COLO668 (cell line): ENCODE results near the gene COL15A1.

ENCODE experiments used
- DNase-seq: peaks from one replicate; lab custom pipeline; 2025; ENCODE audit not compliant: unreplicated experiment; lab: John Stamatoyannopoulos, UW

COL15A1 gene

DNA sequence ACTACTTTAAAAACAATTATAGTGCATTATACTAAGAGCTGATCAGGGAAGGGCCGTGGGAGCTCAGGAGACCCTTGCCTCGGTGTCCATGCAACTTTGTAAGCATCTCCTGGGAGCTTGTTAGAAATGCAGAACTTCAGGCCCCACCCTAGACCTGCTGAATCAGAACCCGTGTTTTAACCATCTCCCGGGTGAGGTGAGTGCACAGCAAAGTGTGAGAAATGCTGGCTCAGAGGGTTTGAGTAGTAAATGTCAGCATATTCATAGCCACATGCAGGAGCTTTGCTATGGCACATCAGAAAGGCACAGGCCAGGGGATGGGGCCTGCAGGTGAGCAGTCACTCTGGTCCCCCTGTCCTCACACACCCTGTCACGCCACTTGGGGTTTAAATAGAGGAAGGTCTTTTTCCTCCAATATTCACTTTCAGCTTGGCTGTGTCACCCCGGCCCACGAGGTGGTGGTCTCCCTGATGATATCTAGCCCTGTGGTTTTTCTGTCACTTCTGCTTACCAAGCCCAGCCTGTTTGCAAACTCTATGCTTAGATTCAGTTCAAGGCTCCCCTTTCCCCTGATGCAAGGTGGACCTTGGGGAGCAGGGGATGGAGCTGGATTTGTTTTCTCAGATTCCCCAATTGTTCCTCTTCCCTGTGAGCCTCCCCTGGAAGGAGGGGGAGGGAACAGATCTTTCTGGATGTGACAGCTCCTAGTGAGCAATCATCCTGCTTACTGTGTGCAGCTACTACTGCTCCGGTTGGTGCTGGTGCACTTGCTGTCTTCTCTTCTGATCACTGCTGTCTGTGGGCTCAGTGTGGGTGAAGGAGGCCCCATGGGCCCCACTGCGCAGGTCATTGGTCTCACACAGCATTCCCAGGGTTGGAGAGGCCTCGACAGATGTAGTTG is 109.4 kb downstream of the COL15A1 start:
- no peak for DNase-seq

DNA sequence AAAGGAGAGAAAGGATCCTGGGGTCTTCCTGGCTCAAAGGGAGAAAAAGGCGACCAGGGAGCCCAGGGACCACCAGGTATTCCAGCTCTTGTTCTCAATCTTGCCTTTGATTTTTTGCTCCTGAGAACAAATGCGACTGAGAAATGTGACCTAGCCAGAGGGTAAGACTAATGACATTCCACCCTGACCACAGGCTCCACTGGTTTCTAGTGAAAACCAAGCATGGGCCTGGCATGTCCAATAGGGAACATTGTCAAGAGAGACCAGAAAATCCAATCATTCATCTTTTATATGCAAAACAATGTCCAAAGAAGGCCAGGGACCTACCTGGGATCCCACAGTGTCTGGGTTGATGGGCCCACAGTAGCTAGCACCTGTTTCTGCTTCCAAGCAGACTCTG is 110.9 kb downstream of the COL15A1 start:
- no peak for DNase-seq

DNA sequence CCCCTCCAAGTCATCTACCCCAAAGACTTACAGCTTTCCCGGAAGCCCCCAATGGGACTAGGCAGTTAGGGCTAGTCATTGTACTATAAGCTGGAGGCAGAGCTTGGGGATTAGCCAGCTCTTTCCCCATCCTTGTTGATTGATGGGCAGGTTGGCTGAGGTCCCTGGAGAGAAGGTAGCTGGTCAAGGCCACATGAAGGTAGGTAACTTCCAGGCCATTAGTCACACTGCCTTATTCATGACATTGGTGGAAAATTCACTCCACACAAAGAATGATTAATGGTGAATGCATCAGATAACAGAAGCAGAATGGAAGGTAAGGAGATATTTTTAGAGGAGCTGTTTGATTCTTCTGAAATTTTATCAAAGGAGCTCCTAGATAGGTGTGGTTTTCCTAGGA is 111.7 kb downstream of the COL15A1 start:
- no peak for DNase-seq

DNA sequence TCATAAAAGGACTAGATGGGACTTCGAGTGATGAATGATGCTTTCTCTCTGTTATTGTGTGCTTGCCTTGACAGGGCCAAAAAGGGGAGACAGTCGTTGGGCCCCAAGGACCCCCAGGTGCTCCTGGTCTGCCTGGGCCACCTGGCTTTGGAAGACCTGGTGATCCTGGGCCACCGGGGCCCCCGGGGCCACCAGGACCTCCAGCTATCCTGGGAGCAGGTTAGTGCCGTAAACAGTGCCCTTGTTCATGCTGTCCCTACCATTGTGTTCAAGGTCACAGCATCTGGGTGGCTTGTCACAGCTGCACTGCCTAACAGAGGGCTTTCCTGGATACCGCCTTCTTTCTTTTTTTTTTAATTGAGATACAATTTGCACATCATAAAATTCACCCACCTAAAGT is 112.5 kb downstream of the COL15A1 start:
- no peak for DNase-seq

DNA sequence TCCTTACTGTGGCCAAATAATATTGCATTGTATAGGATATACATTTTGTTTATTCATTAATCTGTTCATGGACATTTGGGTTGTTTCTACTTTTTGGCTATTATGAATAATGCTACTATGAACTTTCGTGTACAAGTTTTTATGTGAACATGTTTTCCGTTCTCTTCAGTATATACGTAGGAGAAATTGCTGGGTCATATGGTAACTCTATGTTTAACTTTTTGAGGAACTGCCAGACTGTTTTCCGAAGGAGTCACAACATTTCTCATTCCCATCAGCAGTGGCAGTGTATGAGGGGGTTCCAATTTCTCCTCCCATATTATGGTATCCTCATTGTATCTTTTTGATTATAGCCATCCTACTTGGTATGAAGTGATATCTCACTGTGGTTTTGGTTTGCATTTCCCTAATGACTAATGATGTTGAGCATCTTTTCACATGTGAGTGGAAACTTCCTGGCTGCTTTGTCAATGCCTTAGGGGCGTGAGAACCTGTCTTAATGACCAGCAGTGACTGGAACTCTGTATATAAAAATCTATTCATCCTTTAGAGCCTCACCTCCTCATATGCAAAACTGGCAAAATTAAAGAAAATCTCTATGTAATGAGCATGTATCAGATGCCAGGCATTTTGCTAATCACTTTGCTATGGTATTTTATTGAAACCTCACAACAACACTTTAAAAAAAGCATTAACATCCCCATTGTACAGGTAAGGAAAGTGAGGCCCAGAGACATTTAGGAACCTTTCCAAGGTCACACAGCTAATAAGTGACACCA is 113.4 kb downstream of the COL15A1 start:
- no peak for DNase-seq

DNA sequence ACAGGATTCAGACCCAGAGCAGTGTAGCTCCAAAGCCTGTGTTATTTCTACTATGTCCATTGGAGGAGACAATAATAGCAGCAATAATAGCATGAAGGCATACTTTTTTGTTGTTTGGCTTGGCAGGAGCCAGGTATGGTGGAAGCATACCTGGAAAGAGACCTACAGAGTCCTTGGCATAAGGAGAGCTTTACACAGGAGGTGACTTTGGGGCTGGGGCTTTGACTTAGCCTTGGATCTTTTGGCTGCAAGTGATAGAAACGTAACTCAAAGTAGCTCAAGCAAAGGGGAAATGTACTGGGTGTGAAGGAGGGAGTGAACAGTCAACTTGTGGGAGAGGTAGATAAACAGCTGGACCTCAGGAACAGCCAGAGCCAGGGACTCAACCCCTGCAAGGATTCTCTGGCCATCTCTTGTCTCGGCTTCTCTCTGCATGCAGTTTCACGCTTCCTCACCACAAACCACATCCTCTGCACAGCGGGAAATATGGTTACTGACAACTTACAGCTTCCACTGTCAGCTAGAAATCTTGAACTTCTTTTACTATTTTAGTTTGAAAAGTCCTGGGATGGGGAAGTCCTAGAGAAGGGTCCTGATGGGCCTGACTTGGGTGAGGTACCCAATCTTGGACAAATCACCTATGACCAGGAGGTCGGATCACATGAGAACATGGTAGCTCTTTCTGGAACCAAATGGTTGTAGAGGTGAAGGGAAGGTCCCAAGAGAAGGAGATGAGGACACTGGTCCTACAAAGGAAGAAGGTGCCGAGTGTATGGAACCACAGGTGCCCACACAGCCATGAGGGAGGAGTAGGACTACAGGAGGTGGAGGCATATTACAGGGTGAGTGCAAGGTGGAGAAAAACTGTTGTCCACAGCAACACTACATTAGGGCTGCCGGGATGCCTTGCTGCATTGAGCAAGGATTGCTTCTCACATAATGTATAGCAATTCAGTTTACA is 114.2 kb downstream of the COL15A1 start:
- DNase-seq: no peak

DNA sequence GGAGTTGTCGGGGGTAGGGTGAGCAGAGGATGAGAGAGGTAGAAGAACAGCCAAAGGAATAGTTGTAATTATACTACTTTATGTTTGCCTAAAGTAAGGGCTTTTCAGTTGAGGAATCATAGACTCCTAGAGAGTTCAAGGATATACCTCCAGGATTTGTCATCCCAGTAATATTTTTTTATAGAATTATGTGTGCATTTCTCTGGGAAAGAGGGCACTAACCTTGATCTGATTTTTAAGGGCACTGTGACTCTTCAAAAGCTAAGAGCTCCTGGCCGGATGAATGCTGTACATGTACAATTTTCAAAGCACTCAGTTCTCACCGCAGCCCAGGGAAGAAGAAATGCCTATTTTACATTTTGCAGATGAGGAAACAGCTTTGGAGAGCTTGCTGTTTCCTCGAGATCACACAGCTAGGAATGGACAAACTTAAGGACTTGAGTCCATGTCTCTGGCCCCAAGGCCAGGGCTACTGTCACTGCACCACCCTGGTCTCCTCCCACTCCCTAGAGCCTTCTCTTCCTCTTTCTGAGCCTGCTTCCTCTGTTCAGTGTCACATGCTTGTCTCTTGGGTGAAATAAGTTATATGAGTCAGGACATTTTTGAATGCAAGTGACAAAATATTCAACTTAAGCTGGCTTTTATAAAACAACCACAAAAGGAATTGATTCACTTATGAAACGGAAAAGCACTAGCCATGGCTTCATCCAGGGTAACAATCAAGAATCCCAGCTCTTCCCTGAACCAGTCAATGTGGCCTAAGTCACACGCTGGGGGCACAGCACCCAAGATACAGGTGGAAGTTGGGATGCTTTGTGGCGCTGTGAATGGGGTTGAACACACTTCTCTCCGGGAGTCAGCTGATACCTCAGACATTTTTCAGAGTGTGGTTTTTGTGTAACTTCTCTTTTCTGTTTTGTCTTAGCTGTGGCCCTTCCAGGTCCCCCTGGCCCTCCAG is 115.5 kb downstream of the COL15A1 start:
- DNase-seq: no peak

DNA sequence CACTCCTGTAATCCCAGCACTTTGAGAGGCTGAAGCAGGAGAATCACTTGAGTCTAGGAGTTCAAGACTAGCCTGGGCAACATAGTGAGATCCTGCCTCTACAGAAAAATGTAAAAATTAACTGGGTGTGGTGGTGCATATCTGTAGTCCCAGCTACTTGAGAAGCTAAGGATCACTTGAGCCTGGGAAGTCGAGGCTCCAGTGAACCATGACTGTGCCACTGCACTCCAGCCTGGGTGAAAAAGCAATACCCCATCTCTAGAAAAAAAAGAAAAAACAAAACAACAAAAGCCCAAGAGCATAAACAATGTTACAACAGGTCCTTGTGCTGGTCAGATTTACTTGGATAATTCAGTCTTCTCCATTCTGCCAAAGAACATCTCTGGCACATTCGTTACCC is 116.9 kb downstream of the COL15A1 start:
- DNase-seq: no peak

DNA sequence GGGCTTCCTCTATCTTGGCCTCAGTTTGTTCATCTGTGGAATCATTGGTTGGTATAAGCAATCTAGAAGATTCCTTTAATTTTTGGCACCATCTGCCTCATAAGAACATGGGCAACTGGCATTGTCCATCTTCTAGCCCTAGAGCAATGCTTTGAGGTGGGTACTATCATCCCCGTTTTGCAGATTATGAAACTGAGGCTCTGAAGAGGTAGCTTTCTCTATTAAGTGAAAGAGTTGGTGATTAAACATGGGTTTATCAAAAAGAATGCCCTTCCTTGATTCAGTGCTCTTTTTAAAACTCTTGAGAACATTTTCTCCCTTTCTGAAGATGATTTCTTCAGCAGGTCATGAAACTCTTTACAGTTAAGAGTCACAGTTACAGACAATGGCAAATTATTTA is 118.8 kb downstream of the COL15A1 start:
- no peak for DNase-seq

DNA sequence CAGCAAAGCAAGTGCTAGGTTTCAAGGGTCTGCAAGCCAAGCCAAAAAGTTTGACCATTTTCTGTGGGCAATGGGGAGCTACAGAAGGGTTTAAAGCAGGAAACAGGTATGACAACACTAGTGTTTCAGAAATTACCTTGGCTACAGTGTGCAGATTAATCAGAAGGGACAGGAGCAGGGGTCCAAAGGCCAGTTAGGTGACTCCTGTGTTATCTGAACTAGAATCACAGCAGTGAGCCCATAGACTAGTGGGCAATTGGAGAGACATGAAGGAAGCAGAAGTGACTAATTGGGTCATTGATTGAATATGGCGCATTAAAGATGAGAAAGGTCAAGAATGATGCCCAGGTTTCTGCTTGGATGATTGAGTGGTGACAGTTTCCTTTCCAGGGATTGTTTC is 119.8 kb downstream of the COL15A1 start:
- no peak for DNase-seq

DNA sequence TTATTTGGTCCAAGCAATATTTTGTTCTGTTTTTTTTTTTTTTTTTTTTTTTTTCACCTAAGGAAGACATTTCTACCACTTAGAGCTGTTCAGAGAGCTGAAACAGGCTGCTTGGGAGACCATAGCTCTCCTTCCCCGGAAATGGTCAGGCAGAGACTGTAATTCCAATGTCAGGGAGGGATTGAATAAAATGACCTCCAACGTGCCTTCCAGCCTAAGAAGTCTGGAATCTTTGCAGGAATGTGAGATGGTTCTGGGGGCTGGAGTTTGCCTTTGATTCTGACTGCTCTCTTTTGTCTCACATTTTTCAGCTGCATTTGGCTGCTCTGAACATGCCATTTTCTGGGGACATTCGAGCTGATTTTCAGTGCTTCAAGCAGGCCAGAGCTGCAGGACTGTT is 122.9 kb downstream of the COL15A1 start:
- no peak for DNase-seq

DNA sequence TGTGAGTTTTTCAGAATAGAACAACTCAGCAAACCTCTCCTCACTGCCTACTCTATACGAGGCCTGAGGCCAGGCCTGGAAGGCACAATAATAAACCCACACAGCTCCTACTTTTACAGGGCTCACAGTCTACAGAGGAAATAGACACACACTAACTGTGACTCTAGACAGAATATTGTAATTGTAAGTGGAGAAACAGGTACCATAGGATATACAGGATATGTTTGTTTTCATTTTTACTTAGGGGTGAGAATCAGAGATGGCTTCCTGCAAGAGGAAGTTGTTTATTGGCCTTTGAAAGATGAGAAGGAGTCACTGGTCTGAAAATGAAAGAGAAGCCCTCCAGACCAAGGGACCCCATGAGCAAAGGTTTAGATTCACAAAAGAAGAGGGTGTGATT is 125.4 kb downstream of the COL15A1 start:
- no peak for DNase-seq

DNA sequence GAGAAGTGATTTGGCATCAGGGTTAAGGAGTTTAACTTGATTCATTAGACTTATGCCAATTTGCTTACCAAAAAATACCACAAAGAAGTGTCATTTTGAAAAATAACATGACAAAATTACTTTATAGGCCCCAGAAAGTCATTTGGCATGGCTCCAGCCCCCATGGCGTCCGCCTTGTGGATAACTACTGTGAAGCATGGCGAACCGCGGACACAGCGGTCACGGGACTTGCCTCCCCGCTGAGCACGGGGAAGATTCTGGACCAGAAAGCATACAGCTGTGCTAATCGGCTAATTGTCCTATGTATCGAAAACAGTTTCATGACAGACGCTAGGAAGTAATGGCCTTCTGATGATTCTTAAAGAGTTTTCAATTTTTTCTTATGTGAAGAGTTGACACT is 125.8 kb downstream of the COL15A1 start:
- no peak for DNase-seq

DNA sequence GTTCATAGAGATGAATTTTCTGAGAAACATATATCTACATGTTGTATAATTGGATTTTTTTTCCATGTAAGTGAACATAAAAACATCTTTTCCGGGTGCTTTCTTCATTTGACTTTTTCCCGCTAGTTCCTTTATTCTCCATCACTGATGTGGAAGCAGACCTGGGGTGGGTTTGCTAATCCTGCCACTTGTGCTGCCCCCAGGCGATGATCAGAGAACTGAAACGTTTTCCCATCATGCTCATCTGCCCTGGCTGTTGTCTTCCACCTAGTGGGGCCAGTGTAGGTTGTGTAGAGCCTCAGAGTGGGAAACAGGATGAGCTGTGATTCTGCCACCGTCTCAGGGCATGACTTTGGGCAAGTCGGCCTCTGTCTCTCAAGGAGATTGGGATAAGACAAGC is 127.0 kb downstream of the COL15A1 start:
- DNase-seq: no peak

DNA sequence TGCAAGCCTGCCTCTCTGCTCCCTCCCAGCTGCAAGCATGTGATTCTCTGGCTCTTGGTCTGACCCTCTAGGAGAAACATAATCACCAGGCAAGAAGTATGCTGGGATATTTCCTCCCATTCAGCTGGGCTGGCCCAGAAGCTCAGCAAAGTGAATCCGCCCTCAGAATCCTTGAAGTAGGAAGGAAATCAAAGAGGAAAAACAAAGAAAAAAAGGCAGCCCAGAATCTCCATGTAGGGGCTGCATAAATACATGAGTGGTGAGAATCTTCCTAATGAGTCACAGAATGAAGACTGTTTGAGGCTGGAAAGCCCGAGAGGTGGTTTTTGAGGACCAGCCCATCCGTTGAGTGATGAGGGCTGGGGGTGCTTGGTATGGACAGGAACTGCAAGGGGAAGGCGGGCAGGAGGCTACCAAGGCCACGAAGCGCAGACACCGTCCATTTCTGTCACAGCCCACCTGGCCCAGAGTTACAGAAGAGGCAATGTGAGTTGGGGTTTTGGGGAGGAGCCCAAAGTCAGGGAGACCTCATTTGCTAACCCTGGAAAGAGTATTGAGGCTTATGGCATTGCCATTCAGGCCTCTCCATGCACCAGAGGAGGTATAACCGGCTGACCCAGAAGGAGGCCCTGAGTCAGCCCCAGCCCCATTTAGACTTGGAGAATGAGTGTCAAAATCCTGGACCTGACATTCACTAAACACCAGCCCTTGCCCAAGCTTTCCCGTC is 127.8 kb downstream of the COL15A1 start:
- DNase-seq: no peak

DNA sequence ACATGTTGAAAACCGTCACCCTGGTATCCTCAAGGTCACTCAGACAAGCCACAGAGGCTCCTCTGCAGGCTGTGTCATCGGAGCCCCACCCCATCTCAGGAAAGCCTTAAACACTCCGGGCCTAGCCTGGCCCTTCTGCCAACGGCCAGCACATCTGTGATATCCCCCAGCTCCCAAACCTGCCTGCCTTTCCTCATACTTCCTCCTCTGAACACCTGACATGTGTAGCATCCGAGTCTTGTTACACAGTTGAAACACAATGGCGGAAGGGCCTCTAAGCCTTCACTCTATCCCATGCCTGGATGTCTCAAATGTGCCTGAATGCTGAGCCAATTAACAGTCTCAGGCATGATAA is 128.3 kb downstream of the COL15A1 start:
- DNase-seq: no peak

DNA sequence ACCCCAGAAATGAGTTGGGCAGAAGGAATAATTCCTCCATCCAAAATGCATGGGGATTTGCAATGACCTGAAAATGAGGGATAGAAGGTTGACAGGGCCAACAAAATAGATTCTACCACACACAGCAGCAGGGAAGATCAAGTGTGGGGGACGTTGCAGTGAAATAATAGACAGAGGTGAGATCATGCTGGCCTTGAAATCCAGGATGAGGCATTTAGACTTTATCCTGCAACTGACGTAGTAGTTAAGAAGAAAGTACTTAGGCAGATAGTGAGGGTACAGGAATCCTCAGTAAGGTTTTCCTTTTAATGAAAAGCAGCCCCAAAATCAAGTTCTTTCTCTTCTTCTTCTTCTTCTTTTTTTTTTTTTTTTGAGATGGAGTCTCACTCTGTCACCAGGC is 129.6 kb downstream of the COL15A1 start:
- DNase-seq: no peak

DNA sequence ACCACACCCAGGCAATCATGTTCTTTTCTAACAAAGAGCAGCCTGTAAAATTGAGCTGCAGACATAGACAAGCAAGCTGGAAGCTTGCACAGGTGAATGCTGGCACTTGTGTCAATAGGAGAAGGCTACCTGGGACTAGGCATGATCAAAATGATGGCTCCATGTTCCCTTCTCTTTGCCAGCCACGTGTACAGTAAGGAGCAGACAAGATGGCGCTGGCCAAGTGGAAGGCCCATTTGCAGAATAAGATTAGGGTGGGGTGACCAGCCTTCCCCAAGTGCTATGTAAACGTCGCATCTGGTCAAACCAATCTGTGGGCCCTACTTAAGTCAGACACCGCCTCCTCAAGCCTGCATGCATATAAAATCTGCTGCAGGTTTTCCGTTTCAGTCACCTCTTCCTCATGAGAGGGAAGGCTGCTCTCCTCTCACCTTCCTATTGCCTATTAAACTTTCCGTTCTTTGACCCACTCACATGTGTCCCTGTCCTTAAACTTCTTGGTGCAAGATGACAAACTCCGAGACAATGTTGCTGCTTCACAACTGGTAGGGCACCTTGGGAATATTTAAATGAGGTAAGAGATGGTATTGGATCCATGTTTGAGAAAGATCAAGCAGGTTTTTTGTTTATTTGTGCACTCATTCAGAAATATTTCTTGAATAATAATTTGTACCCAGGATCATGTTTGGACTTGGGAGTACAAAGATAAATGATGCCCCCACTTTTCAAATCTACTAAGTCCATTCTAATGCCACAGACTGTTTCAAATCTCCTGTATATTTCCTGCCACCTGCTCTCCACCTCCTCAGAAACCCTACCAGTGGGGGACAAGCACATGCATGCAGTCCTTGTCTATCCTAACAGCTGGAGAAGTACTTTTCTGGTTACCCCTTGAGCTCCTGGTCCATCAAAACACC is 130.5 kb downstream of the COL15A1 start:
- no peak for DNase-seq

DNA sequence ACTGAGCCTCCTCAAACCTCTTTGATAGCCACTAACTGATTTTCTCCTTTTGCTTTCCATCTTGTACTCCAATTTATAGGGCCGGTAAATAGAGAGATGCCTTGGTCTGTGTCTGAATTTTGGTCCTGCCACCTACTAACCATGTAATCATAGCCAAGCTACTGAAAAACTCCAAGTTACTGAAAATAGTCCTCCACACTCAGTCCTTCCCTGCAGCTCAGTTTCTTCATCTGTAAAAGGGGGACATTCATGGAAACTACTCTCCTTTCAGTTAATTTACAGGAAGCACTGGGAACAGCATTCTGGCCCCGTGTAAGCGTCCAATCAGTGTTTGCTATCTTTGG is 131.2 kb downstream of the COL15A1 start:
- no peak for DNase-seq
